H1 (cell line): ENCODE results near the gene TTC9. TPM values are rescaled to one million over a fixed set of nuclear protein-coding genes. Genes with fewer than 3 reads are reported as not detected.

Experiments
- CTCF ChIA-PET: fragments of 300-600 bp; sonication (Branson Sonifier 250); formaldehyde crosslinking; loops from one replicate; lab custom pipeline; 2021; ENCODE audit not compliant: partially characterized antibody; lab: Charles Lee
- POLR2A ChIA-PET: fragments of 300-600 bp; sonication (Branson Sonifier 250); formaldehyde crosslinking; loops from one replicate; lab custom pipeline; 2021; ENCODE audit warnings: inconsistent platforms; ENCODE audit not compliant: partially characterized antibody; lab: Charles Lee
- DNase-seq, 2 experiments: peaks; one replicate each; pipeline versions ENCODE4 v3.0.0 to v3.0.0-alpha.2; 2010 to 2022; ENCODE audit warnings: low spot score in 2 of 2, low read depth in 1 of 2, mixed read lengths in 1 of 2
- FAIRE-seq: peaks from 2 replicates; lab custom pipeline; 2011; peaks lifted over from hg19 to GRCh38; lab: Jason Lieb, UNC
- H2AFZ ChIP-seq: 2 replicates; pipeline ENCODE4 v1.8.1; 2012; ENCODE audit warnings: low read length, inconsistent platforms
- H2AK5ac ChIP-seq: 2 replicates; pipeline ENCODE4 v1.6.1; 2013; ENCODE audit warnings: low read depth, low read length
- H2BK120ac ChIP-seq: replicated peaks from 2 replicates; pipeline ENCODE3; 2013; ENCODE audit warnings: low read depth, low read length, inconsistent platforms
- H2BK12ac ChIP-seq: 2 replicates; pipeline ENCODE4 v1.6.1; 2013; ENCODE audit warnings: low read depth, low read length
- H2BK15ac ChIP-seq: 2 replicates; pipeline ENCODE4 v1.6.1; 2013; ENCODE audit warnings: low read length
- H2BK20ac ChIP-seq: 2 replicates; pipeline ENCODE4 v1.6.1; 2013; ENCODE audit warnings: low read length
- H2BK5ac ChIP-seq: 2 replicates; pipeline ENCODE4 v1.6.1; 2013; ENCODE audit warnings: low read depth, low read length
- H3K14ac ChIP-seq: 2 replicates; pipeline ENCODE4 v1.6.1; 2013; ENCODE audit warnings: inconsistent platforms; ENCODE audit not compliant: insufficient read length
- H3K18ac ChIP-seq: 2 replicates; pipeline ENCODE4 v1.6.1; 2013; ENCODE audit warnings: low read length; ENCODE audit errors: extremely low read depth
- H3K23ac ChIP-seq: 2 replicates; pipeline ENCODE4 v1.6.1; 2013; ENCODE audit warnings: inconsistent platforms; ENCODE audit not compliant: insufficient read length
- H3K23me2 ChIP-seq: 2 replicates; pipeline ENCODE4 v1.6.1; 2013; ENCODE audit warnings: low read depth, low read length
- H3K27ac ChIP-seq: 2 replicates; pipeline ENCODE4 v1.6.1; 2011; ENCODE audit warnings: low read depth, low read length, inconsistent platforms
- H3K27me3 ChIP-seq, 4 experiments: replicated peaks in 1 of 4; 1 replicate in 1 of 4; 2 replicates in 3 of 4; pipeline versions ENCODE4 v1.6.1 to v1.8.1; 2011 to 2013; ENCODE audit warnings: low read length in 3 of 4, mild to moderate bottlenecking in 3 of 4, inconsistent platforms in 2 of 4, mixed read lengths in 2 of 4, moderate library complexity in 1 of 4; ENCODE audit not compliant: control insufficient read depth in 3 of 4, insufficient read depth in 3 of 4; ENCODE audit errors: extremely low read depth in 1 of 4
- H3K36me3 ChIP-seq, 4 experiments: 2 replicates each; pipeline versions ENCODE4 v1.6.1 to v1.8.1; 2011 to 2013; ENCODE audit warnings: mild to moderate bottlenecking in 4 of 4, low read length in 3 of 4, moderate library complexity in 2 of 4, control low read depth in 1 of 4, inconsistent platforms in 1 of 4; ENCODE audit not compliant: insufficient read depth in 4 of 4, control insufficient read depth in 2 of 4
- H3K4ac ChIP-seq: replicated peaks from 2 replicates; pipeline ENCODE3; 2013; ENCODE audit warnings: low read length, low read depth, mixed read lengths, inconsistent platforms; ENCODE audit not compliant: insufficient read length
- H3K4me1 ChIP-seq, 4 experiments: replicated peaks in 1 of 4; 1 replicate in 1 of 4; 2 replicates in 3 of 4; pipeline versions ENCODE4 v1.6.1 to v1.8.1; 2011 to 2013; ENCODE audit warnings: low read length in 3 of 4, inconsistent platforms in 2 of 4, mixed read lengths in 1 of 4; ENCODE audit not compliant: insufficient read depth in 4 of 4, control insufficient read depth in 3 of 4
- H3K4me2 ChIP-seq, 2 experiments: 2 replicates each; pipeline versions ENCODE4 v1.6.1 to v1.8.1; 2011 to 2013; ENCODE audit warnings: low read depth in 2 of 2, low read length in 2 of 2, control low read depth in 1 of 2, inconsistent platforms in 1 of 2, mild to moderate bottlenecking in 1 of 2; ENCODE audit not compliant: insufficient read depth in 1 of 2
- H3K4me3 ChIP-seq, 4 experiments: fragments of 200-600, 300-600 bp in 1 of 4; sonication (generic), shearing (Covaris generic), sonication (Bioruptor Twin) in 1 of 4; 2 replicates each; pipeline versions ENCODE4 v1.5.1 to v1.8.1; 2011 to 2016; ENCODE audit warnings: low read length in 4 of 4, low read depth in 3 of 4, control low read depth in 2 of 4, inconsistent platforms in 2 of 4, mild to moderate bottlenecking in 2 of 4, mixed read lengths in 1 of 4, moderate library complexity in 1 of 4; ENCODE audit not compliant: insufficient read depth in 2 of 4; ENCODE audit errors: extremely low read depth in 1 of 4
- H3K56ac ChIP-seq: replicated peaks from 2 replicates; pipeline ENCODE3; 2013; ENCODE audit warnings: low read depth, mild to moderate bottlenecking, mixed read lengths, low read length, inconsistent platforms; ENCODE audit not compliant: insufficient read length
- H3K79me1 ChIP-seq: 2 replicates; pipeline ENCODE4 v1.6.1; 2013; ENCODE audit warnings: low read depth, low read length, control low read depth
- H3K79me2 ChIP-seq, 2 experiments: 2 replicates each; pipeline versions ENCODE4 v1.6.1 to v1.8.1; 2012 to 2013; ENCODE audit warnings: low read length in 2 of 2, mild to moderate bottlenecking in 2 of 2, inconsistent platforms in 1 of 2; ENCODE audit not compliant: insufficient read depth in 2 of 2, control insufficient read depth in 1 of 2
- H3K9ac ChIP-seq, 4 experiments: replicated peaks in 1 of 4; 1 replicate in 1 of 4; 2 replicates in 3 of 4; pipeline versions ENCODE4 v1.6.1 to v1.8.1; 2011 to 2013; ENCODE audit warnings: low read depth in 3 of 4, low read length in 3 of 4, control low read depth in 2 of 4, mild to moderate bottlenecking in 2 of 4, moderate library complexity in 2 of 4, inconsistent platforms in 1 of 4; ENCODE audit errors: extremely low read depth in 1 of 4
- H3K9me3 ChIP-seq, 2 experiments: 2 replicates each; pipeline versions ENCODE4 v1.6.1 to v1.8.1; 2012 to 2013; ENCODE audit warnings: mild to moderate bottlenecking in 2 of 2, moderate library complexity in 2 of 2, control low read depth in 1 of 2, inconsistent platforms in 1 of 2, low read depth in 1 of 2, low read length in 1 of 2, mixed read lengths in 1 of 2; ENCODE audit not compliant: insufficient read depth in 2 of 2
- H4K20me1 ChIP-seq, 2 experiments: replicated peaks in 1 of 2; 2 replicates each; pipeline versions ENCODE3 to v1.8.1; 2011 to 2013; ENCODE audit warnings: inconsistent platforms in 2 of 2, low read length in 2 of 2, mild to moderate bottlenecking in 1 of 2; ENCODE audit not compliant: insufficient read depth in 2 of 2, control insufficient read depth in 1 of 2
- H4K5ac ChIP-seq: 2 replicates; pipeline ENCODE4 v1.6.1; 2013; ENCODE audit warnings: low read length, low read depth, mixed read lengths, inconsistent platforms; ENCODE audit not compliant: insufficient read length
- H4K8ac ChIP-seq: 2 replicates; pipeline ENCODE4 v1.8.0; 2013; ENCODE audit warnings: mild to moderate bottlenecking, moderate library complexity, low read length, inconsistent platforms; ENCODE audit not compliant: insufficient read depth; ENCODE audit errors: extremely low read depth
- H4K91ac ChIP-seq: replicated peaks from 2 replicates; pipeline ENCODE3; 2013; ENCODE audit warnings: low read length, mixed read lengths, inconsistent platforms; ENCODE audit not compliant: insufficient read length
- BACH1 ChIP-seq: IDR thresholded peaks from 2 replicates; pipeline ENCODE4 v1.6.1; 2012; ENCODE audit warnings: low read length, improper control_type of control experiment
- SIN3A ChIP-seq, 2 experiments: IDR thresholded peaks in 1 of 2; conservative IDR thresholded peaks in 1 of 2; 2 replicates each; pipeline ENCODE4 v1.6.1; 2011 to 2012; ENCODE audit warnings: low read length in 2 of 2, improper control_type of control experiment in 1 of 2, low read depth in 1 of 2, mild to moderate bottlenecking in 1 of 2
- WGBS, 2 experiments: shearing (Covaris generic) in 1 of 2; methylation state at CpG; one replicate each; pipeline versions ENCODE4 v1.1.6 to v1.1.7; 2013 to 2015; ENCODE audit warnings: low lambda C conversion rate in 2 of 2, mixed read lengths in 2 of 2, inconsistent platforms in 1 of 2, low coverage in 1 of 2, missing lambda C conversion rate in 1 of 2; ENCODE audit not compliant: insufficient replicate concordance in 2 of 2, insufficient coverage in 1 of 2, insufficient read length in 1 of 2; ENCODE audit errors: extremely low coverage in 1 of 2, missing lambda C conversion rate in 1 of 2; 5-methylcytosine and 5-hydroxymethylcytosine counted together
- polyA plus RNA-seq, 7 experiments: library from polyadenylated mRNA; depleted of rRNA in 3 of 7; stranded (reverse) in 5 of 7; unstranded in 2 of 7; fragments of >200 nt in 5 of 7; fragments of 200-250 nt in 2 of 7; gene quantifications; 1 replicate in 5 of 7; 2 replicates in 1 of 7; 4 replicates in 1 of 7; pipeline versions ENCODE4 v1.2.1 to v1.2.3, GENCODE V29; 2011 to 2013; ENCODE audit warnings: missing spikeins in 2 of 7, mixed read lengths in 2 of 7
- total RNA-seq: library from RNA; stranded (reverse); fragmentation: NEBNext Ultra II Directional; extraction: Animal tissue kit (Norgen Biotek cat#: 25700); gene quantifications from 2 replicates; pipeline ENCODE4 v1.2.1, GENCODE V29; 2021

The TTC9 gene
- total and polyA plus RNA-seq, 2 of the 8 experiments (the other 6 are each of a cell fraction or from before 2014, with no cell fraction given) = 21.0 to 29.5 TPM

DNA sequence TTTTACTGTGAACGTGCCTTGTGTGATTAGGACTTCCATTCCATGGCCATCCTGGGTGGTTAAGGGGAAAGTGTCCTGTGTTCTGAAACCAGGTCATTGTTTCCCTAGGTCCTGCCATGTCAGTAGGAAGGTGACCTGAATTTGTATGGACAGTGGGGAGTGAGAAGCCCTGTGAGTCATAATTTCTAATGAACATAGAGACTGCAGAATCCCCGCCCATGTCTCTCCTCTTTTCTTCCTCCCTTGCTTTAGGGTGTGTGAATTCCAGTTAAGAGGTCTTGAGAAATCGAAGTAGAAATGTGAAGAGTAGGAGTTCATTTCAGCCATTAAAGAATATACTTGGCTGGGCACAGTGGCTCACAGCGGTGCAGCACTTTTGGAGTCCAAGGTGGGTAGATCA, 8.1 kb downstream of the TTC9 start:
- Histone ChIP-seq H2AFZ (no peak overlapping the region), H3K36me3 (peaks cover 0 to 8% (median 3%) of the 10 kb centered on the region in 4 experiments; a peak in 2 of 8 replicates), H3K23me2 (no peaks in the 10 kb centered on the region; the same call in 1 of the 2 replicates), H2BK5ac (no peak overlapping the region), H2BK15ac (no peak overlapping the region), H3K4me3 (no peak overlapping the region), H3K4me2 (no peak overlapping the region), H3K4ac (no peak overlapping the region), H3K23ac (no peak overlapping the region), H3K9ac (no peak overlapping the region), H3K9me3 (no peaks in the 10 kb centered on the region), H4K5ac (no peak overlapping the region)
- ChIA-PET POLR2A (interaction anchor here (1.5 to 1.9 kb wide), 2 partner anchors 8 to 64 kb away, joined by 5 to 6 read pairs; no protein-coding TSS in a partner anchor), CTCF (no interaction called here)
- WGBS, 2 experiments = 93% methylated on average over 4 of the region's 4 CpGs; no CpG with 5 or more reads in 1 of the 2 experiments
- no peak for TF ChIP-seq SIN3A (conservative IDR thresholded peaks at IDR 0.05 in 1 of 2, IDR thresholded peaks at IDR 0.05 in 1 of 2; ENCODE audit: low read depth in 1 of 2, low read length in 2 of 2)
- TF ChIP-seq BACH1 = no peak
- TF ChIP-seq, all 59 proteins: peak for 0
- no peaks in the 10 kb centered on the region for H4K20me1 ChIP-seq
- no peak overlapping the region for H2BK20ac ChIP-seq
- H2BK120ac ChIP-seq = no peak overlapping the region
- H3K27ac ChIP-seq = no peak overlapping the region
- no peak overlapping the region for H3K14ac ChIP-seq
- FAIRE-seq (no peak), DNase-seq (peak in 1 of 2 experiments; percentile 20)
- H3K18ac ChIP-seq = no peak overlapping the region
- H3K79me2 ChIP-seq = peaks cover 18 to 91% of the 10 kb centered on the region in 2 experiments
- peaks cover 16% of the 10 kb centered on the region for H3K79me1 ChIP-seq
- H4K8ac ChIP-seq = no peak overlapping the region
- peak overlapping the region; percentile 29 for H4K91ac ChIP-seq
- H2BK12ac ChIP-seq = no peak overlapping the region
- H2AK5ac ChIP-seq = no peak overlapping the region
- H3K27me3 ChIP-seq = no peaks in the 10 kb centered on the region
- H3K56ac ChIP-seq = no peak overlapping the region
- H3K4me1 ChIP-seq = peaks cover 23 to 56% (median 44%) of the 10 kb centered on the region in 4 experiments; a peak in 6 of 7 replicates
